Coronary artery (tissue), 2 donors: ENCODE data around the gene CYSLTR2.

ENCODE experiments used
- DNase-seq: peaks from one replicate; pipeline ENCODE4 v3.0.0-alpha.2; 2017; ENCODE audit warnings: low spot score
- H3K27ac ChIP-seq, 2 donors: fragments of 200-600 bp; sonication (generic); one replicate each; pipeline ENCODE4 v1.5.1; 2016 to 2019
- H3K4me3 ChIP-seq: fragments of 200-600 bp; sonication (generic); 2 replicates; pipeline ENCODE4 v1.5.1; 2016; ENCODE audit warnings: mild to moderate bottlenecking, moderate library complexity
- CTCF ChIP-seq: fragments of 200-600 bp; sonication (generic); IDR thresholded peaks from one replicate; pipeline ENCODE4 v1.5.1; 2019; ENCODE audit warnings: antibody characterized with exemption

CYSLTR2 gene

GRCh38 chr13:48652851-48653471 lies 768 bp upstream of the CYSLTR2 start:
- DNase-seq, result no peak
- Histone ChIP-seq H3K4me3 (no peak overlapping the region), H3K27ac (peak overlapping the region in 1 of 2 donors; percentile 47)
- TF ChIP-seq CTCF, result no peak

GRCh38 chr13:48654511-48654910 lies 782 bp downstream of the CYSLTR2 start:
- no peak overlapping the region for H3K4me3 ChIP-seq
- peak overlapping the region in 1 of 2 donors; percentile 17 for H3K27ac ChIP-seq
- no peak for TF ChIP-seq CTCF
- DNase-seq, result no peak

DNA sequence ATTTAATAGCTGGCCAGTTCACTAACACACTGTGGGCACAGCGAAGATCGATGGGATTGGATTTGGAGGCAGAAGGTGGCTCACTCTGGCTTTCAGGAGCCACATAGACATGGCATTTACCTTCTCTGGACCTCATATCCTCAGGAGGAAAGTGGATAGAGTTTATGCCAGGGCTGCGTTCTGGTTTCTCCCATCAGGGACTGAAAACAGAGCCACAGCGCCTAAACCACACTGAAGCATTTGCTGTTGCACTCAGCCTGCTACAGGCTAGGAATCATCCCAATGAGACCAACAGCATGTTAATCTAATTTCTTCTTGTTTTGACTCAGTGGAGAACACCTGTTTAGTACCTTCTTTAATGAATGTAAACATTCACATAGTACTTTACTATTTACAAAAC lies 1.6 kb downstream of the CYSLTR2 start:
- H3K27ac ChIP-seq, result no peak overlapping the region
- no peak overlapping the region for H3K4me3 ChIP-seq
- TF ChIP-seq CTCF, result no peak
- no peak for DNase-seq

GRCh38 chr13:48656608-48657007 lies 2.9 kb downstream of the CYSLTR2 start:
- TF ChIP-seq CTCF, result no peak
- H3K27ac ChIP-seq, result no peak overlapping the region
- DNase-seq, result no peak
- H3K4me3 ChIP-seq, result no peak overlapping the region

- H3K4me3 ChIP-seq, result no peak overlapping the region
- no peak for DNase-seq
- TF ChIP-seq CTCF, result no peak
- H3K27ac ChIP-seq, result peak overlapping the region in 1 of 2 donors; percentile 71
Observed at GRCh38 chr13:48660361-48661076, 6.8 kb downstream of the CYSLTR2 start.

DNA sequence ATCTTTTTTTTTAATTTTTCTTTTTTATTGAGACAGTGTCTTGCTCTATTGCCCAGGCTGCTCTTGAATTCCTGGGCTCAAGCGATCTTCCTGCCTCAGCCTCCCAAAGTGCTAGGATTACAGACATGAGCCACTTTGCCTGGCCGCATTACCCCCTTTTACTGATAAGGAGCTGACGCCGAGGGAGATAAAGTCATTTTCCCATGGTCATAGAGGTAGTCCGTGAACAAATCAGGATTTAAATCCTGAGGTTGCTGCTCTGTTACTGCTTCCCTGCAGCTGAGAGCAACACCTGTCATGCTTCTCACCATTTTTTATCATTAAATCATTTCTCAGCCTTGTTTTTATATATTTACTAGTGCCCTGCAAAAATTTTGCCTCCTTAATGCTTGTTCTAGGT lies 7.4 kb downstream of the CYSLTR2 start:
- H3K27ac ChIP-seq, result peak overlapping the region in 1 of 2 donors; percentile 52
- H3K4me3 ChIP-seq, result no peak overlapping the region
- no peak for TF ChIP-seq CTCF
- no peak for DNase-seq

GRCh38 chr13:48662226-48662625 lies 8.5 kb downstream of the CYSLTR2 start:
- TF ChIP-seq CTCF, result no peak
- no peak overlapping the region for H3K27ac ChIP-seq
- no peak for DNase-seq
- no peak overlapping the region for H3K4me3 ChIP-seq
